ENCODE results near the gene CABLES1. TPM values are rescaled to one million over a fixed set of nuclear protein-coding genes. Genes with fewer than 3 reads are reported as not detected.
A peak's percentile ranks its signal among the peaks of the same experiment; 100 is the strongest.

The CABLES1 gene
- total and polyA plus RNA-seq, 3 experiments from 2014 or later: 0.30 to 8.9 (median 8.0) TPM

DNA sequence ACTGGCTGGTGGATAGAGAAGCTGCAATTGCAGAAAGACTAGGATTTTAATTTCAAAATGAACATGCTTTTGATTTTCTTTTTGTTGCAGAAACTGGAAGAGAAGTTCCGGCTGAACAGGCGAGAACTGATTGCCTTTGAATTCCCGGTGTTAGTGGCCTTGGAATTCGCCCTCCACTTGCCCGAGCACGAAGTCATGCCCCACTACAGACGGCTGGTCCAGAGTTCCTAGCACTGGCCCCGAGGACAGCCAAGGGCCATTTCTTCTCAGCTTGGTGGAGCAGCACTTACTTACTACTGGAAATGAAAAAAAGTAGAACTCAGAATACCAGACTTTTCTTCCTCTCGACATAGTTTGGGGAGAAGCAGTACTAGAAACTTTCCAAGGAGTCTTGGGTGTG lies 121.9 kb downstream of the CABLES1 start:
- Mint-ChIP-seq H3K4me3 (peak overlapping the region in 1 of 7 donors; percentile 48), H3K36me3 (no peaks in the 10 kb centered on the region), H3K27me3 (no peaks in the 10 kb centered on the region), H3K4me1 (peaks cover 22 to 30% (median 26%) of the 10 kb centered on the region in 3 donors), H3K27ac (no peak overlapping the region), H3K9me3 (no peaks in the 10 kb centered on the region)
- no peak overlapping the region for H3K4me3 ChIP-seq (ENCODE audit: low read length)
- no peak for DNase-seq
- H3K36me3 ChIP-seq (ENCODE audit: insufficient read depth, low read length): no peaks in the 10 kb centered on the region
- no peaks in the 10 kb centered on the region for H3K27me3 ChIP-seq (ENCODE audit: insufficient read depth, low read length, poor library complexity, severe bottlenecking)
- H3K27ac ChIP-seq (ENCODE audit: low read depth, low read length): no peak overlapping the region
- ChIA-PET CTCF (interaction anchor here (1.1 kb wide), 1 partner anchor 15 kb away, joined by 3 read pairs; no protein-coding TSS in a partner anchor), POLR2A (no interaction called here)
- peaks cover 31% of the 10 kb centered on the region for H3K4me1 ChIP-seq (ENCODE audit: insufficient read depth, low read length)
- no peaks in the 10 kb centered on the region for H3K9me3 ChIP-seq (ENCODE audit: low read length)

DNA sequence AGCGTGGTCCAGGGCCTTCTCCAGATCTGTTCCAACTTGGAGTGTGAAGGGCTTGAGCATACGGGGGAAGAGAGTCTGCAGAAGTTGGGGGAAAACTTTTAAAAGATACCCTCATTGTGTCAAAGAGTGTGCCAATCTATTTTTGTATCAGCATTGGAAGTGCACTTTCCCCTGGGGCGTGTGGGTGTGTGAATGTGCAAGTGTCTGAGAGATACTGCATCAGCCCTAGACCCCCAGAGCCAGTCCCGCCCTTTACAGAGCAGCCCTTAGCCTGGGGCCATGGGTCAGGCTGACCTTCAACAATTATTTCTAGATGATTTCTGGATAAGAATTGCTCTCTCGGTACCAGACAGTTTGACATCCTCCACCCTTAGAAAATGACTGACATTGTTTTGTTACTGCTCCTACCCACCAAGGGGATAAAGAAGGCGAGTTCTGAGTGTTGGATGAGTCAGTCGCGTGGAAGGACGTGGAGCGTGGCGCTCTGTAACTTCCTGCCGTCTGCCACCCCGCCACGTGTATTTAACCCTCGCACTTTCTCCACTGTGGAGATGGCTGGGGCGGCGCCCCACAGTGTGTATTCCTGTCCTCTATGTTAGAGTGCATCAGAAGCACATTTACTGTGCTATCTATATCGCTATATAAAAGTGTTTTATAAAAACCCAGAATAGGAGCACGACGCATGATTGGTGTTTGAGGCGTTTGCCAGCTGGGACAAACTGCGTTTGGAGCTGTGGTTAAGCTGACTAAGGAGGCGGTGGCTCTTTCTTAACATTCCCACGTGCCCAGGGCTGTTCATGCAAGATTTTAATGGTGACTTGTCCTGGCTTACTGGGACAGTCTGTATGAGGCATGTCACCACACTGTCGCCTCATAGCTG lies 122.6 kb downstream of the CABLES1 start:
- Mint-ChIP-seq H3K4me1 (peaks cover 22 to 30% (median 26%) of the 10 kb centered on the region in 3 donors), H3K27me3 (no peaks in the 10 kb centered on the region), H3K36me3 (no peaks in the 10 kb centered on the region), H3K4me3 (no peak overlapping the region), H3K9me3 (no peaks in the 10 kb centered on the region), H3K27ac (peak overlapping the region in 3 of 8 donors; percentile 23 to 88 (median 79))
- no peak overlapping the region for H3K27ac ChIP-seq (ENCODE audit: low read depth, low read length)
- no peaks in the 10 kb centered on the region for H3K27me3 ChIP-seq (ENCODE audit: insufficient read depth, low read length, poor library complexity, severe bottlenecking)
- ChIA-PET POLR2A (no interaction called here), CTCF (no interaction called here)
- H3K36me3 ChIP-seq (ENCODE audit: insufficient read depth, low read length): no peaks in the 10 kb centered on the region
- H3K9me3 ChIP-seq (ENCODE audit: low read length): no peaks in the 10 kb centered on the region
- no peak overlapping the region for H3K4me3 ChIP-seq (ENCODE audit: low read length)
- DNase-seq: no peak
- H3K4me1 ChIP-seq (ENCODE audit: insufficient read depth, low read length): peaks cover 31% of the 10 kb centered on the region

GRCh38 chr18:23258566-23259469 lies 123.5 kb downstream of the CABLES1 start:
- Histone ChIP-seq H3K4me1 (ENCODE audit: insufficient read depth, low read length) (peaks cover 31% of the 10 kb centered on the region), H3K36me3 (ENCODE audit: insufficient read depth, low read length) (no peaks in the 10 kb centered on the region), H3K27me3 (ENCODE audit: insufficient read depth, low read length, poor library complexity, severe bottlenecking) (no peaks in the 10 kb centered on the region), H3K9me3 (ENCODE audit: low read length) (no peaks in the 10 kb centered on the region), H3K4me3 (ENCODE audit: low read length) (peak overlapping the region; percentile 26), H3K27ac (ENCODE audit: low read depth, low read length) (no peak overlapping the region)
- Mint-ChIP-seq H3K36me3 (no peaks in the 10 kb centered on the region), H3K27me3 (no peaks in the 10 kb centered on the region), H3K27ac (peak overlapping the region in 5 of 8 donors; percentile 35 to 88 (median 79)), H3K4me1 (peaks cover 22 to 30% (median 26%) of the 10 kb centered on the region in 3 donors), H3K4me3 (peak overlapping the region in 3 of 7 donors; percentile 17 to 80 (median 76)), H3K9me3 (no peaks in the 10 kb centered on the region)
- POLR2A ChIA-PET: no interaction called here
- DNase-seq: no peak
- CTCF ChIA-PET: no interaction called here

- Histone ChIP-seq H3K27ac (ENCODE audit: low read depth, low read length) (peak overlapping the region; percentile 34), H3K36me3 (ENCODE audit: insufficient read depth, low read length) (no peaks in the 10 kb centered on the region), H3K9me3 (ENCODE audit: low read length) (no peaks in the 10 kb centered on the region), H3K4me1 (ENCODE audit: insufficient read depth, low read length) (peaks cover 31% of the 10 kb centered on the region), H3K27me3 (ENCODE audit: insufficient read depth, low read length, poor library complexity, severe bottlenecking) (no peaks in the 10 kb centered on the region), H3K4me3 (ENCODE audit: low read length) (peak overlapping the region; percentile 38)
- Mint-ChIP-seq H3K36me3 (no peaks in the 10 kb centered on the region), H3K9me3 (no peaks in the 10 kb centered on the region), H3K27me3 (no peaks in the 10 kb centered on the region), H3K4me1 (peaks cover 22 to 30% (median 26%) of the 10 kb centered on the region in 3 donors), H3K4me3 (peak overlapping the region; percentile 3 to 88 (median 75)), H3K27ac (peak overlapping the region in 7 of 8 donors; percentile 51 to 83 (median 79))
- ChIA-PET POLR2A (no interaction called here), CTCF (no interaction called here)
- DNase-seq: peak in 2 of 5 donors; percentile 7 to 15
These were observed 124.7 kb downstream of the CABLES1 start for GRCh38 chr18:23259701-23260681.

- CTCF ChIA-PET: no interaction called here
- Mint-ChIP-seq H3K4me1 (peaks cover 22 to 30% (median 26%) of the 10 kb centered on the region in 3 donors), H3K27ac (peak overlapping the region in 4 of 8 donors; percentile 29 to 83 (median 64))
These were observed 125.8 kb downstream of the CABLES1 start for GRCh38 chr18:23260926-23261590.

GRCh38 chr18:23263551-23264235 lies 128.4 kb downstream of the CABLES1 start:
- DNase-seq: no peak
- H3K4me1 Mint-ChIP-seq: peaks cover 37 to 45% (median 40%) of the 10 kb centered on the region in 3 donors
- no peak overlapping the region for H3K4me3 Mint-ChIP-seq
- Histone ChIP-seq H3K36me3 (ENCODE audit: insufficient read depth, low read length) (no peaks in the 10 kb centered on the region), H3K9me3 (ENCODE audit: low read length) (no peaks in the 10 kb centered on the region), H3K4me3 (ENCODE audit: low read length) (no peak overlapping the region), H3K27ac (ENCODE audit: low read depth, low read length) (no peak overlapping the region), H3K4me1 (ENCODE audit: insufficient read depth, low read length) (peaks cover 26% of the 10 kb centered on the region), H3K27me3 (ENCODE audit: insufficient read depth, low read length, poor library complexity, severe bottlenecking) (no peaks in the 10 kb centered on the region)
- H3K27me3 Mint-ChIP-seq: no peaks in the 10 kb centered on the region
- H3K36me3 Mint-ChIP-seq: no peaks in the 10 kb centered on the region
- no peak overlapping the region for H3K27ac Mint-ChIP-seq
- POLR2A ChIA-PET: no interaction called here
- CTCF ChIA-PET: interaction anchor here (0.8 kb wide), 1 partner anchor 130 kb away, joined by 3 read pairs; no protein-coding TSS in a partner anchor
- peaks cover 0 to 3% (median 0%) of the 10 kb centered on the region in 5 donors for H3K9me3 Mint-ChIP-seq

More at GRCh38 chr18:23260926-23261590, 125.8 kb downstream of the CABLES1 start:
- H3K36me3 ChIP-seq (ENCODE audit: insufficient read depth, low read length): no peaks in the 10 kb centered on the region
- Mint-ChIP-seq H3K27me3 (no peaks in the 10 kb centered on the region), H3K4me3 (peak overlapping the region in 1 of 7 donors; percentile 3), H3K36me3 (no peaks in the 10 kb centered on the region), H3K9me3 (no peaks in the 10 kb centered on the region)
- POLR2A ChIA-PET: no interaction called here
- H3K27ac ChIP-seq (ENCODE audit: low read depth, low read length): no peak overlapping the region
- H3K27me3 ChIP-seq (ENCODE audit: insufficient read depth, low read length, poor library complexity, severe bottlenecking): no peaks in the 10 kb centered on the region
- H3K4me1 ChIP-seq (ENCODE audit: insufficient read depth, low read length): peaks cover 31% of the 10 kb centered on the region
- no peak overlapping the region for H3K4me3 ChIP-seq (ENCODE audit: low read length)
- no peaks in the 10 kb centered on the region for H3K9me3 ChIP-seq (ENCODE audit: low read length)
- DNase-seq: no peak

Data from CD8-positive, alpha-beta memory T cell (primary cell).